ENCODE results near the gene TCF19. TPM values are rescaled to one million over a fixed set of nuclear protein-coding genes. Genes with fewer than 3 reads are reported as not detected.

TCF19 gene
- total RNA-seq, 1 experiment from 2014 or later, result 19.3 TPM

DNA sequence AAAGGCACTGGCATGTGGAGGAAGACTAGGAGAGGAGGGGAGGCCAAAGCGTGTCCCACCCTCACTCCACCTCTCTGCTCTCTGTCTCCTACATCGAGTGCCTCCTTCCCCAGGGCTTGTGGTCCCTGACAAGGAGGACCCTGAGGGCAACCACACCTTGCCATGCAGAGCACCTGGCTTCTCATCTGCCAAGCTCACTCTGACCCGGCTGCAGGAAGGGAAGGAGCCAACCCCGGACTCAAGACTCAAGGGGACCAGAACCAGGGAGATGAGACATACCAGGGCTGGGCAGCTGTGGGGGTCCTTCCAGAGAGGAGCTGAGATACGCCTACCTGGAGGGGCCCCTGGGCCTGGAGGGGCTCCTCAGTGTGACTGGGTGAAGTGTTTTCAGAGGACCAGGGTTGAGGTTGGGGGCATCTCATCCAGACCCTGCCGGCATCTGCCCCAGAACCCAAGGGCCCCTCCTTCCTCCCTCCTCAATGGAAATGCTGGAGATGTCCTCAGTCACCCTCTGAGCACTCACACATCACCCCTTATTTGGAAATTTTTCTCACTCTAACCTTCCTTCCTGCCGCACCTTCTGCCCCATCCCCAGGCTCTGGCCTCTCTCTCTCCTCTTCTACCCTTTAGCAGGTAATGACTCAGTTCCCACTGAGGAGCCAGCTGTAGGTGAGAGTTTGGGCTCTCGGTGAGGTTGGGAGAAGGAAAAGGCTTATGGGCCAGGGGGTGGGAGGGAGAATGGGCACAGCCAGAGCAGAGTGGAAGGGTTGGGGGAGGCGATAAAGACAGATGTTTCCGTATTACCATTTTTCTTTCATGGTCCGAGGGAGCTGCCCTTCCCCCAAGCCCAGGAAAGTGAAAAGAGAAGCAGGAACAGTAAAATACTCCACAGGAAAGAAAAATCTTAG lies 44.1 kb downstream of the TCF19 start:
- Mint-ChIP-seq H3K4me3 (ENCODE audit: unreplicated experiment) (peak overlapping the region; percentile 58), H3K27me3 (ENCODE audit: insufficient read depth, unreplicated experiment) (no peaks in the 10 kb centered on the region), H3K27ac (ENCODE audit: unreplicated experiment) (peak overlapping the region; percentile 56), H3K4me1 (ENCODE audit: low read depth, unreplicated experiment) (peaks cover 21% of the 10 kb centered on the region), H3K36me3 (ENCODE audit: insufficient read depth, unreplicated experiment) (peaks cover 5% of the 10 kb centered on the region), H3K9me3 (ENCODE audit: unreplicated experiment) (no peaks in the 10 kb centered on the region)
- Histone ChIP-seq H3K36me3 (ENCODE audit: control insufficient read depth, insufficient read depth, low read length) (0 out of 2 replicates have a peak, but pooled peaks cover 2% of the 10 kb centered on the region), H3K27me3 (replicated peaks; ENCODE audit: control insufficient read depth, insufficient read depth, low read length) (no peaks in the 10 kb centered on the region), H3K4me1 (peaks cover 33% of the 10 kb centered on the region), H3K9me3 (no peaks in the 10 kb centered on the region), H3K4me3 (ENCODE audit: low read depth, low read length) (no peak overlapping the region)
- POLR2A ChIA-PET, result interaction anchor here (0.6 kb wide), 3 partner anchors 10 to 988 kb away, joined by 3 to 7 read pairs (median 3); no protein-coding TSS in a partner anchor
- CTCF ChIA-PET, result interaction anchor here (1.0 kb wide), 1 partner anchor 91 kb away, joined by 3 read pairs; no protein-coding TSS in a partner anchor
- intact Hi-C loops (cut with micrococcal nuclease; ENCODE audit: unreplicated experiment), result no loop called here
- no peak for DNase-seq
- BruUV-seq (replicated peaks), result no TSS peak
- TF ChIP-seq, protein P1, sequence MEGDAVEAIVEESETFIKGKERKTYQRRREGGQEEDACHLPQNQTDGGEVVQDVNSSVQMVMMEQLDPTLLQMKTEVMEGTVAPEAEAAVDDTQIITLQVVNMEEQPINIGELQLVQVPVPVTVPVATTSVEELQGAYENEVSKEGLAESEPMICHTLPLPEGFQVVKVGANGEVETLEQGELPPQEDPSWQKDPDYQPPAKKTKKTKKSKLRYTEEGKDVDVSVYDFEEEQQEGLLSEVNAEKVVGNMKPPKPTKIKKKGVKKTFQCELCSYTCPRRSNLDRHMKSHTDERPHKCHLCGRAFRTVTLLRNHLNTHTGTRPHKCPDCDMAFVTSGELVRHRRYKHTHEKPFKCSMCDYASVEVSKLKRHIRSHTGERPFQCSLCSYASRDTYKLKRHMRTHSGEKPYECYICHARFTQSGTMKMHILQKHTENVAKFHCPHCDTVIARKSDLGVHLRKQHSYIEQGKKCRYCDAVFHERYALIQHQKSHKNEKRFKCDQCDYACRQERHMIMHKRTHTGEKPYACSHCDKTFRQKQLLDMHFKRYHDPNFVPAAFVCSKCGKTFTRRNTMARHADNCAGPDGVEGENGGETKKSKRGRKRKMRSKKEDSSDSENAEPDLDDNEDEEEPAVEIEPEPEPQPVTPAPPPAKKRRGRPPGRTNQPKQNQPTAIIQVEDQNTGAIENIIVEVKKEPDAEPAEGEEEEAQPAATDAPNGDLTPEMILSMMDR (IDR thresholded peaks at IDR 0.05; ENCODE audit: insufficient read depth in 1 of 2, low read depth in 1 of 2, low read length in 1 of 2, severe bottlenecking in 1 of 2, unreplicated experiment in 1 of 2), result no peak

- H3K36me3 Mint-ChIP-seq (ENCODE audit: insufficient read depth, unreplicated experiment), result peaks cover 5% of the 10 kb centered on the region
- POLR2A ChIA-PET, result interaction anchor here (0.6 kb wide), 4 partner anchors 11 to 989 kb away, joined by 3 to 7 read pairs (median 3); no protein-coding TSS in a partner anchor
- Histone ChIP-seq H3K4me3 (ENCODE audit: low read depth, low read length) (no peak overlapping the region), H3K36me3 (ENCODE audit: control insufficient read depth, insufficient read depth, low read length) (0 out of 2 replicates have a peak, but pooled peaks cover 2% of the 10 kb centered on the region), H3K4me1 (peaks cover 43% of the 10 kb centered on the region), H3K9me3 (no peaks in the 10 kb centered on the region), H3K27me3 (replicated peaks; ENCODE audit: control insufficient read depth, insufficient read depth, low read length) (no peaks in the 10 kb centered on the region)
- peak in 1 of 2 experiments; percentile 52 for DNase-seq
- peak overlapping the region; percentile 56 for H3K27ac Mint-ChIP-seq (ENCODE audit: unreplicated experiment)
- no TSS peak for BruUV-seq (replicated peaks)
- CTCF ChIA-PET, result interaction anchor here (0.5 to 1.0 kb wide), 2 partner anchors 90 to 163 kb away, joined by 3 read pairs; no protein-coding TSS in a partner anchor
- H3K27me3 Mint-ChIP-seq (ENCODE audit: insufficient read depth, unreplicated experiment), result no peaks in the 10 kb centered on the region
- intact Hi-C loops (cut with micrococcal nuclease; ENCODE audit: unreplicated experiment), result no loop called here
- peak overlapping the region; percentile 58 for H3K4me3 Mint-ChIP-seq (ENCODE audit: unreplicated experiment)
- H3K4me1 Mint-ChIP-seq (ENCODE audit: low read depth, unreplicated experiment), result peaks cover 30% of the 10 kb centered on the region
- no peaks in the 10 kb centered on the region for H3K9me3 Mint-ChIP-seq (ENCODE audit: unreplicated experiment)
- TF ChIP-seq, protein P1 (IDR thresholded peaks at IDR 0.05; ENCODE audit: insufficient read depth in 1 of 2, low read depth in 1 of 2, low read length in 1 of 2, severe bottlenecking in 1 of 2, unreplicated experiment in 1 of 2), result no peak
Observed at GRCh38 chr6:31203345-31203979, 45.1 kb downstream of the TCF19 start.

GRCh38 chr6:31204751-31205145 lies 46.4 kb downstream of the TCF19 start:
- H3K27me3 ChIP-seq (replicated peaks; ENCODE audit: control insufficient read depth, insufficient read depth, low read length), result no peaks in the 10 kb centered on the region
- Mint-ChIP-seq H3K27me3 (ENCODE audit: insufficient read depth, unreplicated experiment) (no peaks in the 10 kb centered on the region), H3K9me3 (ENCODE audit: unreplicated experiment) (no peaks in the 10 kb centered on the region), H3K4me3 (ENCODE audit: unreplicated experiment) (no peak overlapping the region), H3K4me1 (ENCODE audit: low read depth, unreplicated experiment) (peaks cover 36% of the 10 kb centered on the region), H3K27ac (ENCODE audit: unreplicated experiment) (peak overlapping the region; percentile 56), H3K36me3 (ENCODE audit: insufficient read depth, unreplicated experiment) (peaks cover 5% of the 10 kb centered on the region)
- H3K4me1 ChIP-seq, result peaks cover 54% of the 10 kb centered on the region
- H3K9me3 ChIP-seq, result no peaks in the 10 kb centered on the region
- no TSS peak for BruUV-seq (replicated peaks)
- no peak for DNase-seq
- TF ChIP-seq, protein P1 (IDR thresholded peaks at IDR 0.05; ENCODE audit: insufficient read depth in 1 of 2, low read depth in 1 of 2, low read length in 1 of 2, severe bottlenecking in 1 of 2, unreplicated experiment in 1 of 2), result no peak
- CTCF ChIA-PET, result no interaction called here
- no peak overlapping the region for H3K4me3 ChIP-seq (ENCODE audit: low read depth, low read length)
- POLR2A ChIA-PET, result no interaction called here
- intact Hi-C loops (cut with micrococcal nuclease; ENCODE audit: unreplicated experiment), result no loop called here
- 0 out of 2 replicates have a peak, but pooled peaks cover 2% of the 10 kb centered on the region for H3K36me3 ChIP-seq (ENCODE audit: control insufficient read depth, insufficient read depth, low read length)
